ENCODE results near the gene MPZL1.
A peak's percentile ranks its signal among the peaks of the same experiment; 100 is the strongest.

The MPZL1 gene

GRCh38 chr1:167723707-167724323 lies 2.0 kb downstream of the MPZL1 start:
- peaks cover 61% of the 10 kb centered on the region for H3K4me1 ChIP-seq (ENCODE audit: control insufficient read depth, low read length)
- no peak overlapping the region for H3K27ac ChIP-seq (ENCODE audit: low read depth, low read length)

DNA sequence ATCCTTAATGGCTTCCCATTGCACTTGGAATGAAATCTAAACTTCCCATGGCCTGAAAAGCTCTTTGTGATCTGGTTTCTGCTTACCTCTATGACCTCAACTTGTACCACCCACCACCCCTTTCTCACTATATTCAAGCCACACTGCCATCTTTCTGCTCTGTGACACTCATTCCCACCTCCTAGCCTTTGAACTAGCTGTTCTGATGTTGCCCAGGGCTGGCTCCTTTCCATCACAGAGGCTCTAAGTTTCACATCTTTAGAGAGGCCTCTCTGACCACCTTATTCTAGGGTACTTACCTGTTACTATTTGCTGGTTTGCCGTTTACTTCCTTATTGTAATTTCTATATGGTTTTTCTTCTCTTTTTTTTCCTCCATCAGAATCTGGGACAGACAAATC lies 4.2 kb downstream of the MPZL1 start:
- peaks cover 83% of the 10 kb centered on the region for H3K79me2 ChIP-seq (ENCODE audit: control insufficient read depth, low read length)
- H4K20me1 ChIP-seq (ENCODE audit: control insufficient read depth, insufficient read depth, low read depth, low read length) = peaks cover 6% of the 10 kb centered on the region; the same call in 1 of the 2 replicates
- H3K9me3 ChIP-seq (ENCODE audit: control insufficient read depth, insufficient read depth, low read length) = no peaks in the 10 kb centered on the region
- no peak overlapping the region for H3K4me3 ChIP-seq (ENCODE audit: low read length)
- H3K27me3 ChIP-seq (ENCODE audit: control insufficient read depth, low read length) = no peaks in the 10 kb centered on the region
- H3F3A ChIP-seq (ENCODE audit: control insufficient read depth, insufficient read depth) = peaks cover 4% of the 10 kb centered on the region
- H3K36me3 ChIP-seq (ENCODE audit: control insufficient read depth, low read length) = peaks cover 24% of the 10 kb centered on the region
- TF ChIP-seq EZH2phosphoT487 (IDR thresholded peaks at IDR 0.05; ENCODE audit: borderline replicate concordance, low read length) = no peak
- TF ChIP-seq, protein P1, sequence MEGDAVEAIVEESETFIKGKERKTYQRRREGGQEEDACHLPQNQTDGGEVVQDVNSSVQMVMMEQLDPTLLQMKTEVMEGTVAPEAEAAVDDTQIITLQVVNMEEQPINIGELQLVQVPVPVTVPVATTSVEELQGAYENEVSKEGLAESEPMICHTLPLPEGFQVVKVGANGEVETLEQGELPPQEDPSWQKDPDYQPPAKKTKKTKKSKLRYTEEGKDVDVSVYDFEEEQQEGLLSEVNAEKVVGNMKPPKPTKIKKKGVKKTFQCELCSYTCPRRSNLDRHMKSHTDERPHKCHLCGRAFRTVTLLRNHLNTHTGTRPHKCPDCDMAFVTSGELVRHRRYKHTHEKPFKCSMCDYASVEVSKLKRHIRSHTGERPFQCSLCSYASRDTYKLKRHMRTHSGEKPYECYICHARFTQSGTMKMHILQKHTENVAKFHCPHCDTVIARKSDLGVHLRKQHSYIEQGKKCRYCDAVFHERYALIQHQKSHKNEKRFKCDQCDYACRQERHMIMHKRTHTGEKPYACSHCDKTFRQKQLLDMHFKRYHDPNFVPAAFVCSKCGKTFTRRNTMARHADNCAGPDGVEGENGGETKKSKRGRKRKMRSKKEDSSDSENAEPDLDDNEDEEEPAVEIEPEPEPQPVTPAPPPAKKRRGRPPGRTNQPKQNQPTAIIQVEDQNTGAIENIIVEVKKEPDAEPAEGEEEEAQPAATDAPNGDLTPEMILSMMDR (IDR thresholded peaks at IDR 0.05; ENCODE audit: low read depth, low read length, poor library complexity, severe bottlenecking) = no peak
- H3K9me2 ChIP-seq (replicated peaks; ENCODE audit: control insufficient read depth, low read length) = no peaks in the 10 kb centered on the region
- peaks cover 45% of the 10 kb centered on the region for H3K4me1 ChIP-seq (ENCODE audit: control insufficient read depth, low read length)
- no peak overlapping the region for H3K27ac ChIP-seq (ENCODE audit: low read depth, low read length)
- peak overlapping the region; percentile 14; the same call in 1 of the 2 replicates for H3K4me2 ChIP-seq (ENCODE audit: low read length)

More at GRCh38 chr1:167723707-167724323, 2.0 kb downstream of the MPZL1 start:
- Histone ChIP-seq H3K9me3 (ENCODE audit: control insufficient read depth, insufficient read depth, low read length) (no peaks in the 10 kb centered on the region), H3K9me2 (replicated peaks; ENCODE audit: control insufficient read depth, low read length) (no peaks in the 10 kb centered on the region), H3K36me3 (ENCODE audit: control insufficient read depth, low read length) (peaks cover 14% of the 10 kb centered on the region), H3K27me3 (ENCODE audit: control insufficient read depth, low read length) (no peaks in the 10 kb centered on the region), H3K4me3 (ENCODE audit: low read length) (peak overlapping the region; percentile 82), H3F3A (ENCODE audit: control insufficient read depth, insufficient read depth) (peaks cover 21% of the 10 kb centered on the region), H3K4me2 (ENCODE audit: low read length) (peak overlapping the region; percentile 92), H3K79me2 (ENCODE audit: control insufficient read depth, low read length) (peaks cover 62% of the 10 kb centered on the region), H4K20me1 (ENCODE audit: control insufficient read depth, insufficient read depth, low read depth, low read length) (peaks cover 6% of the 10 kb centered on the region; the same call in 1 of the 2 replicates)
- TF ChIP-seq EZH2phosphoT487 (IDR thresholded peaks at IDR 0.05; ENCODE audit: borderline replicate concordance, low read length) = no peak
- TF ChIP-seq, protein P1 (IDR thresholded peaks at IDR 0.05; ENCODE audit: low read depth, low read length, poor library complexity, severe bottlenecking) = no peak

DNA sequence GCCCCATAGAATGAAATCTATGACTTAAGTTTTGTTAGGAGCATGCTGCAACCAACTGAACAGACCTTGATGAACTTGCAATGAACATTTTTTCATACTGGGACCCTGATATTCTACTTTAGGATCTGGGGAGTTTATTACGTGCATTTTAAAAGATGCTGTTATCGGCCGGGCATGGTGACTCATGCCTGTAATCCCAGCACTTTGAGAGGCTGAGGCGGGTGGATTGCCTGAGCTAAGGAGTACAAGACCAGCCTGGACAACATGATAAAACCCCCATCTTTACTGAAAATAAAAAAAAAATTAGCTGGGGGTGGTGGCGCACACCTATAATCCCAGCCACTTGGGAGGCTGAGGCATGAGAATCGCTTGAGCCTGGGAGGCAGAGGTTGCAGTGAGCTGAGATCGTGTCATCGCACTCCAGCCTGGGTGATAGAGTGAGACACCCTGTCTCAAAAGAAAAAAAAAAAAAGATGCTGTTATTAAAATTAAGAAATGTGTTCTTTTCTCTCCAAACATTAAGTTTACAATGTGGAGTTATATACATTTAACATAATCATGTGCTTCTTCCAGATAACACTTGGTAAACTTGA lies 7.1 kb downstream of the MPZL1 start:
- no peaks in the 10 kb centered on the region for H3K9me2 ChIP-seq (replicated peaks; ENCODE audit: control insufficient read depth, low read length)
- no peak overlapping the region for H3K27ac ChIP-seq (ENCODE audit: low read depth, low read length)
- no peaks in the 10 kb centered on the region for H3F3A ChIP-seq (ENCODE audit: control insufficient read depth, insufficient read depth)
- peaks cover 27% of the 10 kb centered on the region for H3K4me1 ChIP-seq (ENCODE audit: control insufficient read depth, low read length)
- H3K9me3 ChIP-seq (ENCODE audit: control insufficient read depth, insufficient read depth, low read length) = no peaks in the 10 kb centered on the region
- no peaks in the 10 kb centered on the region for H4K20me1 ChIP-seq (ENCODE audit: control insufficient read depth, insufficient read depth, low read depth, low read length)
- H3K79me2 ChIP-seq (ENCODE audit: control insufficient read depth, low read length) = peaks cover 75% of the 10 kb centered on the region
- peaks cover 16% of the 10 kb centered on the region for H3K36me3 ChIP-seq (ENCODE audit: control insufficient read depth, low read length)
- TF ChIP-seq EZH2phosphoT487 (IDR thresholded peaks at IDR 0.05; ENCODE audit: borderline replicate concordance, low read length) = no peak
- TF ChIP-seq, protein P1 (IDR thresholded peaks at IDR 0.05; ENCODE audit: low read depth, low read length, poor library complexity, severe bottlenecking) = no peak
- no peak overlapping the region for H3K4me2 ChIP-seq (ENCODE audit: low read length)
- H3K27me3 ChIP-seq (ENCODE audit: control insufficient read depth, low read length) = no peaks in the 10 kb centered on the region
- no peak overlapping the region for H3K4me3 ChIP-seq (ENCODE audit: low read length)

Data from DOHH2 (cell line).